ENCODE measurements around the gene ZFPM1. TPM values are rescaled to one million over a fixed set of nuclear protein-coding genes. Genes with fewer than 3 reads are reported as not detected.

ZFPM1 gene
- total RNA-seq, 1 experiment from 2014 or later, result 14.6 TPM

DNA sequence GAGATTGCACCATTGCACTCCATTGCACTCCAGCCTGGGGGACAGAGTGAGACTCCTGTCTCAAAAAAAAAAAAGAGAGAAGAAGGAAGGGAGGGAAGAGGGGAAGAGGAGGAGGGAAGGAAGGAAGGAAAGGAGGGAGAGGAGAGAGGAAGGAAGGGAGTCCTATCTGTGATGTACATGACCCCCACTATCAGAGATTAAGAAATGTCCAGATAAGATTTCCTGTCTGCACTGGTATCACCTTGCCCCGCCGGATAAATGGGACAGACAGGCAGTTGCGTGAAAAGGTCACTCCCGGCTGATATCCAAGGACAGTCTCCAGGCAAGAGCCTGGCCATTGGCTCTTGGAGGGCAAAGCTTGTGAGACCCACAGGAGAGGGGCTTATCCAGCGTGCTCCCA is 5.2 kb upstream of the ZFPM1 start:
- no peak overlapping the region for H3K4me3 ChIP-seq (replicated peaks in 1 of 2; ENCODE audit: low read depth in 1 of 2, low read length in 2 of 2)
- H3K4me1 ChIP-seq (ENCODE audit: control insufficient read depth in 1 of 2, insufficient read depth in 2 of 2, low read length in 2 of 2), result peaks cover 14 to 30% of the 10 kb centered on the region in 2 experiments
- H3K79me2 ChIP-seq (ENCODE audit: insufficient read depth, low read length), result no peaks in the 10 kb centered on the region
- H3K9me2 ChIP-seq (ENCODE audit: insufficient read depth), result no peaks in the 10 kb centered on the region
- ChIA-PET POLR2A (no interaction called here), CTCF (interaction anchor here (2.7 kb wide), 1 partner anchor 10 kb away, joined by 7 read pairs; no protein-coding TSS in a partner anchor), RAD21 (ENCODE audit: low non-redundant PET in 1 of 2, low total read pairs in 2 of 2, uncharacterized antibody in 2 of 2, unreplicated experiment in 2 of 2) (no interaction called here)
- no peak overlapping the region for H3K9ac ChIP-seq (ENCODE audit: low read length)
- H4K20me1 ChIP-seq (ENCODE audit: insufficient read depth), result no peaks in the 10 kb centered on the region
- H3K36me3 ChIP-seq (ENCODE audit: control insufficient read depth in 1 of 2, insufficient read depth in 2 of 2, low read length in 2 of 2), result no peaks in the 10 kb centered on the region
- H3K27me3 ChIP-seq (ENCODE audit: insufficient read depth, low read length), result no peaks in the 10 kb centered on the region
- no TSS peak for BruUV-seq (replicated peaks)
- no peaks in the 10 kb centered on the region for H3K9me3 ChIP-seq (ENCODE audit: control insufficient read depth in 1 of 2, insufficient read depth in 1 of 2, low read depth in 1 of 2, low read length in 2 of 2)
- TF ChIP-seq EZH2 (IDR thresholded peaks at IDR 0.05) (no peak), SRF (IDR thresholded peaks at IDR 0.05; ENCODE audit: low read depth) (no peak), SP1 (IDR thresholded peaks at IDR 0.05; ENCODE audit: low read depth) (no peak), CTCF (IDR thresholded peaks at IDR 0.05 in 2 of 3, conservative IDR thresholded peaks at IDR 0.05 in 1 of 3; ENCODE audit: borderline replicate concordance in 1 of 3, insufficient read depth in 1 of 3, low read depth in 2 of 3, low read length in 2 of 3) (no peak), CEBPB (IDR thresholded peaks at IDR 0.05; ENCODE audit: low read depth) (no peak), ZFX (IDR thresholded peaks at IDR 0.05) (no peak), ZBTB33 (IDR thresholded peaks at IDR 0.05; ENCODE audit: extremely low read depth, insufficient replicate concordance, low read length) (no peak), POLR2AphosphoS5 (IDR thresholded peaks at IDR 0.05; ENCODE audit: low read depth, low read length) (no peak), EZH2phosphoT487 (IDR thresholded peaks at IDR 0.05; ENCODE audit: borderline replicate concordance) (no peak), FOSL1 (IDR thresholded peaks at IDR 0.05; ENCODE audit: low read depth) (no peak), JUND (IDR thresholded peaks at IDR 0.05) (no peak)
- TF ChIP-seq, protein P1, sequence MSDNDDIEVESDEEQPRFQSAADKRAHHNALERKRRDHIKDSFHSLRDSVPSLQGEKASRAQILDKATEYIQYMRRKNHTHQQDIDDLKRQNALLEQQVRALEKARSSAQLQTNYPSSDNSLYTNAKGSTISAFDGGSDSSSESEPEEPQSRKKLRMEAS (IDR thresholded peaks at IDR 0.05), result no peak
- DNase-seq (ENCODE audit: low read depth, low spot score), result no peak
- no peak overlapping the region for H3K4me2 ChIP-seq (ENCODE audit: low read length)
- H3K27ac ChIP-seq (ENCODE audit: low read depth, low read length), result no peak overlapping the region
- intact Hi-C loops (cut with micrococcal nuclease), result no loop called here
- no peak for ATAC-seq
- H2AFZ ChIP-seq (ENCODE audit: low read depth, low read length, poor library complexity, severe bottlenecking), result no peak overlapping the region

Measured in HCT116 (cell line).